HL-60 (cell line): Measurements from ENCODE around the gene ETV6.

Experiments used
- POLR2AphosphoS5 ChIP-seq: IDR thresholded peaks from 2 replicates; pipeline ENCODE4 v1.6.1; 2012; ENCODE audit warnings: low read depth
- TF ChIP-seq, protein P1 (sequence below): IDR thresholded peaks from one replicate; pipeline ENCODE4 v1.5.1; 2011; ENCODE audit warnings: low read length, control low read depth, inconsistent platforms; ENCODE audit not compliant: insufficient read depth

- TF ChIP-seq POLR2AphosphoS5 = no peak
- TF ChIP-seq, protein P1, sequence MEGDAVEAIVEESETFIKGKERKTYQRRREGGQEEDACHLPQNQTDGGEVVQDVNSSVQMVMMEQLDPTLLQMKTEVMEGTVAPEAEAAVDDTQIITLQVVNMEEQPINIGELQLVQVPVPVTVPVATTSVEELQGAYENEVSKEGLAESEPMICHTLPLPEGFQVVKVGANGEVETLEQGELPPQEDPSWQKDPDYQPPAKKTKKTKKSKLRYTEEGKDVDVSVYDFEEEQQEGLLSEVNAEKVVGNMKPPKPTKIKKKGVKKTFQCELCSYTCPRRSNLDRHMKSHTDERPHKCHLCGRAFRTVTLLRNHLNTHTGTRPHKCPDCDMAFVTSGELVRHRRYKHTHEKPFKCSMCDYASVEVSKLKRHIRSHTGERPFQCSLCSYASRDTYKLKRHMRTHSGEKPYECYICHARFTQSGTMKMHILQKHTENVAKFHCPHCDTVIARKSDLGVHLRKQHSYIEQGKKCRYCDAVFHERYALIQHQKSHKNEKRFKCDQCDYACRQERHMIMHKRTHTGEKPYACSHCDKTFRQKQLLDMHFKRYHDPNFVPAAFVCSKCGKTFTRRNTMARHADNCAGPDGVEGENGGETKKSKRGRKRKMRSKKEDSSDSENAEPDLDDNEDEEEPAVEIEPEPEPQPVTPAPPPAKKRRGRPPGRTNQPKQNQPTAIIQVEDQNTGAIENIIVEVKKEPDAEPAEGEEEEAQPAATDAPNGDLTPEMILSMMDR = no peak
These were observed 23.1 kb downstream of the ETV6 start for GRCh38 chr12:11672256-11673191.
